ENCODE results near the gene ANK2.

GRCh38 chr4:113088050-113088449 lies 38.6 kb downstream of the ANK2 start:
- TF ChIP-seq, protein P1, sequence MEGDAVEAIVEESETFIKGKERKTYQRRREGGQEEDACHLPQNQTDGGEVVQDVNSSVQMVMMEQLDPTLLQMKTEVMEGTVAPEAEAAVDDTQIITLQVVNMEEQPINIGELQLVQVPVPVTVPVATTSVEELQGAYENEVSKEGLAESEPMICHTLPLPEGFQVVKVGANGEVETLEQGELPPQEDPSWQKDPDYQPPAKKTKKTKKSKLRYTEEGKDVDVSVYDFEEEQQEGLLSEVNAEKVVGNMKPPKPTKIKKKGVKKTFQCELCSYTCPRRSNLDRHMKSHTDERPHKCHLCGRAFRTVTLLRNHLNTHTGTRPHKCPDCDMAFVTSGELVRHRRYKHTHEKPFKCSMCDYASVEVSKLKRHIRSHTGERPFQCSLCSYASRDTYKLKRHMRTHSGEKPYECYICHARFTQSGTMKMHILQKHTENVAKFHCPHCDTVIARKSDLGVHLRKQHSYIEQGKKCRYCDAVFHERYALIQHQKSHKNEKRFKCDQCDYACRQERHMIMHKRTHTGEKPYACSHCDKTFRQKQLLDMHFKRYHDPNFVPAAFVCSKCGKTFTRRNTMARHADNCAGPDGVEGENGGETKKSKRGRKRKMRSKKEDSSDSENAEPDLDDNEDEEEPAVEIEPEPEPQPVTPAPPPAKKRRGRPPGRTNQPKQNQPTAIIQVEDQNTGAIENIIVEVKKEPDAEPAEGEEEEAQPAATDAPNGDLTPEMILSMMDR (IDR thresholded peaks at IDR 0.05), result no peak
- TF ChIP-seq REST (IDR thresholded peaks at IDR 0.05; ENCODE audit: insufficient read depth in 1 of 2, low read depth in 2 of 2, low read length in 1 of 2) (no peak), POLR2AphosphoS5 (IDR thresholded peaks at IDR 0.05; ENCODE audit: low read depth, low read length) (no peak), SIN3A (IDR thresholded peaks at IDR 0.05; ENCODE audit: borderline replicate concordance, insufficient read depth, low read depth, low read length) (no peak), TCF7L2 (IDR thresholded peaks at IDR 0.05; ENCODE audit: low read depth, low read length) (no peak)

Data from Panc1 (cell line).